ENCODE data around the gene TANGO2.
A peak's percentile ranks its signal among the peaks of the same experiment; 100 is the strongest.
"Not testable (repeated sequence)": the region's sequence is repeated elsewhere in the genome, so short reads cannot be mapped to it uniquely, and the experiment has no call there.

Gene TANGO2

DNA sequence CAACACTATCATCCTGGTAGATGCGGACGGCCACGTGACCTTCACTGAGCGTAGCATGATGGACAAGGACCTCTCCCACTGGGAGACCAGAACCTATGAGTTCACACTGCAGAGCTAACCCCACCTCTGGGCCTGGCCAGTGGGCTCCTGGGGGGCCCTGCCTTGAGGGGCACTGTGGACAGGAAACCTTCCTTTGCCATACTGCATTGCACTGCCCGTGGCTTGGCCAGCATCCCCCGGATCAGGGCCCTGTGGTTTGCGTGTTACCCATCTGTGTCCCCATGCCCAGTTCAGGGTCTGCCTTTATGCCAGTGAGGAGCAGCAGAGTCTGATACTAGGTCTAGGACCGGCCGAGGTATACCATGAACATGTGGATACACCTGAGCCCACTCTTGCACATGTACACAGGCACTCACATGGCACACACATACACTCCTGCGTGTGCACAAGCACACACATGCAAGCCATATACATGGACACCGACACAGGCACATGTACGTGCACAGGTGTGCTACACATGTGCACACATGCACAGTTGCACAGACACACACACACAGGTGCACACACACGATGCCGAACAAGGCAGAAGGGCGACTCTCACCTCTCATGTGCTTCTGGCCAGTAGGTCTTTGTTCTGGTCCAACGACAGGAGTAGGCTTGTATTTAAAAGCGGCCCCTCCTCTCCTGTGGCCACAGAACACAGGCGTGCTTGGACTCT is 43.8 kb downstream of the TANGO2 start:
- no peak for DNase-seq (ENCODE audit: low read depth)

- DNase-seq (ENCODE audit: low read depth), result no peak
These were observed 45.1 kb downstream of the TANGO2 start for GRCh38 chr22:20065896-20066616.

DNA sequence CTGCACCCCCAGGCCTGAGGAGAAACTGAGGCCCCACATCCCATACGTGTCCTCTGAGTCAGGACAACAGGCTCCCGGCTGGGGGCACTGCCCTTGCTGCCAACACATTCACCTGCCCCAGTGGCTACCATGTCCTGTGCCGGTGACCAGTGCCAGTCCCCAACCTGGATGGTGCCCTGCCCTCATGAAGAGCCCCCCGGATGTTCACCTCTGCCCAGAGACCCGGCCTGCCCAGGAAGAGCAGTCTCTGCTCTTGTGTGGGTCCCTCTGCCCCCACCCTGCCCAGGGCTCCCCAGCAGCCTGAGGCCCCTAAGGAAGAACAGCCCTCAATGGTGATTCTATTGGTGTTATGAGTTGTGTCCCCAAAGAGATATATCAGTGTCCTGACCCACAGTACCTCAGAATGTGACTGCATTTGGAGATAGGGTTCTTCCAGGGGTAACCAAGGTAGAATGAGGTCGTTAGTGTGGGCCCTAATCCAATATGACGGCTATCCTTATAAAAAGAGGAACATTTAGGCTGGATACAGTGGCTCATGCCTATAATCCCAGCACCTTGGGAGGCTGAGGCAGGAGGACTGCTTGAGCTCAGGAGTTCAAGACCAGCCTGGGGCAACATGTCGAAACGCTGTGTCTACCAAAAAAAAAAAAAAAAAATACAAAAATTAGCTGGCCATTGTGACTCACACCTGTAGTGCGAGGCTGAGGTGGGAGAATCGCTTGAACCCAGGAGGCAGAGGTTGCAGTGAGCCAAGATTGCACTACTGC is 45.9 kb downstream of the TANGO2 start:
- no peak for DNase-seq (ENCODE audit: low read depth)

DNA sequence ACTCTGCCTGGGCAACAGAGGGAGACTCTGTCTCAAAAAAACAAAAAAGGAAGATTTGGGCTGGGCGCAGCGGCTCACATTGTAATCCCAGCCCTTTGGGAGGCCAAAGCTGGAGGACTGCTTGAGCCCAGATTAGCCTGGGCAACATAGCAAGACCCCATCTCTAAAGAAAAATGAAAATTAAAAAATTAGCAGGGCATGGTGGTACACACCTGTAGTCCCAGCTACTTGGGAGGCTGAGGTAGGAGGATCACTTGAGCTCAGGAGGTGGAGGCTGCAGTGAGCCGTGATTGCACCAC is 46.4 kb downstream of the TANGO2 start:
- not testable (repeated sequence) for DNase-seq (ENCODE audit: low read depth)

GRCh38 chr22:20068640-20069039 is 47.7 kb downstream of the TANGO2 start:
- DNase-seq (ENCODE audit: low read depth), result no peak

DNA sequence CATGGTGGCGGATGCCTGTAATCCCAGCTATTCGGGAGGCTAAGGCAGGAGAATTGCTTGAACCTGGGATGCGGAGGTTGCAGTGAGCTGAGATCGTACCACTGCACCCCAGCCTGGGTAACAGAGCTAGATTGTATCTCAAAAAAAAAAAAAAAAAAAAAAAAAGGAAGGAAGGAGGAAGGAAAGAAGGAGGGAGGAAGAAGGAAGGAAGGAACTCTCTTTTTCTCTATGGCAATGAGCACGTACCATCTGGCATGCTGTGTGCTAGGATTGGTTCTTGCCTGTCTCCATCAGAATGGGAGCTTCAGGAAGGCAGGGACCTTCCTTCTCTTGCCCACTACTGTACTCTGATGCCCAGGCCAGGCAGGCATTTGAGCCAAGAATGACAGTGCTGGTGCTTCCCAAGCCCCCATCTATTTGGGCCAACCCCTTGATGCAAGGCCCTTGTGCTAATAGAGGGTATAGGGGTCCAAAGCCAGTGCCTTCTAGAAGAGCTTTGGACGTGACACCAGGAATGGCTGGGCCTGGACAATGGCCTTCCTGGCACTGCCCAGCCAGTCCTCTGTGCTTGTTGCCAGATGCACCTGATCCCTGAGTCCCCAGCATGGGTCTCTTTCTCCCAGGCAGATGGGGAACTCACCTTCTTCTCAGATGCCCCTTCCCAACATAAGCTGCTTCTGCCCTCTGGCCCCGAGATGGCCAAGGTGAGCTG is 48.6 kb downstream of the TANGO2 start:
- no peak for DNase-seq (ENCODE audit: low read depth)

DNA sequence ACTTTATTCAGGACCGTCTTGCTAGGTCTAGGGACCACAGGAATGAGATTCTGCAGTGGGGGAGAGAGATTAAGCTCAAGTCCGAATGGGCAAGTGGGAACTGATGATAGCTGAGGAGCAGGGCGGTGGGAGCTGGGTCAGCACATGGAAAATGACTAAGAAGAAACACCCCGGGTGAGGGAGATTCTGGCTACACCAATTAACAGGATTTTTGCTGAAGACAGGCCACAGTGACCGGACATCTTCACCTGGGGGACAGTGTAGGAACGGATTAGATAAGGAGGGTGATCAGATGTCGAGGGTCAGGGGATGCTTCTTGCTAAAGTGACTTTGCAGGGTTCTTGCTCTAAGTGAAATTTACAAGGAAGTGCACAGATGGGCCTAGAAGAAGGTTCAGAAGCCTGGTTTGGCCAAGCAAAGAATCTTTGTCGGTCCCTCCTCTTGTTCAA is 50.6 kb downstream of the TANGO2 start:
- no peak for DNase-seq (ENCODE audit: low read depth)

DNA sequence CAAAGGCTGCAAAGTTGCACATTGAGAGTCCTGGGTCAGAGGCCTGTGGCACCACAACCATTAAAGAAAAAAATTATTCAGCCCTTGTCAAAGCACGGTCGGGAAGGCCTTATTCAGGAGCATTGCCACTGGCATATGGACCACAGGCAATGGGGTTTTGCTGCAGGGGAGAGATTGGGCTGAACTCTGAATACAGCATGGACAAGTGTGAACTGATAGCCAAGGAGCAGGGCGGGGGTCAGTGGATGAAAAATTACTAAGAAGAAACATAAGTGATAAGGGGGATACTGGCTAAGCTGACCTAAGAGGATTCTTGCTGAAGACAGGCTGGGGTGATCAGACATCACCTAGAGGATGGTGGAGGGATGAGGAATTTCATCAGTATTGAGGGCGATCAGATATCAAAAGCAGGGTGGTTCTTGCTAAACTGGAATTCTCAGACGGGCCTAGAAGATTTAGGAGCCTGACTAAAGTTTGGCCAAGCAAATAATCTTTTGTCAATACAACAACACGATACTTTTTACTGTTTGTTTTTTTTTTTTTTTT is 55.8 kb downstream of the TANGO2 start:
- DNase-seq (ENCODE audit: low read depth), result no peak

- DNase-seq (ENCODE audit: low read depth), result peak; percentile 89
These were observed 59.0 kb downstream of the TANGO2 start, which contains the start of gene DGCR8 for GRCh38 chr22:20079745-20080444. Gene DGCR8, plus strand, starts transcription at chr22:20080241. Its CDS starts 5,723 bp downstream, at chr22:20085964.

- no peak for DNase-seq (ENCODE audit: low read depth)
These were observed 59.5 kb downstream of the TANGO2 start for GRCh38 chr22:20080445-20080775.

GRCh38 chr22:20080776-20081654 is 60.1 kb downstream of the TANGO2 start:
- no peak for DNase-seq (ENCODE audit: low read depth)

GRCh38 chr22:20083157-20083890 is 62.4 kb downstream of the TANGO2 start:
- DNase-seq (ENCODE audit: low read depth), result no peak

DNA sequence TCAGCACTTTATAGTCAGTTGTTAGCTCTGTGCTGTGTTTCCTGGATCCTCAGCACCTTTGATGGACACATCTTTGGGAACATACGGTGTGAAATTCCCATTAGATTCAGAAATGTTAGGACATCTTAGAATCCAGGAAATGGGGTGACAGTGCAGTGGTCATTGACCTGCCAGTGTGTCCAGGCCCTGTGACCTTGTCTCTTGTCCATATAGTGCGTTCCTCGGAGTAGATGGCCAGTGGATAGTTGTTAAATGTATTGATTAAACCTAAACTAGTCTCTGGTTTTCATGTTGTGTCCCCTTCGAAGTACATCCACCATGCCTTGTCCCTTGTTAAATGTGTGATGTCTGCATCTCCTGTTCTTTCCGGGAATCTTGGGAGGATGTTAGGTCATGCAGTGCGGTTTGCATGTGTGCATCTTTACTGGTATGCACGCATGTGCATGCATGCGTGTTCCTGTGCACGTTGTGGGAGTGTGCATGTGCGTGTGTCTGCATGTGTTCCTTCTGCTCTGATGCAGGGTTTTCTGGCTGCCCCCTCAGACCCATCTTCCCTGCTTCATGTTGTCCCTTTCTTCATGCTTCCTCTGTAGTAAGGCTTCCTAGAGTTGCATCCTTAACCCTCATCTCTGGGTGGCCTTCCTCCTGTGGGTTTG is 63.1 kb downstream of the TANGO2 start:
- no peak for DNase-seq (ENCODE audit: low read depth)

GRCh38 chr22:20084547-20085413 is 63.9 kb downstream of the TANGO2 start:
- DNase-seq (ENCODE audit: low read depth), result no peak

GRCh38 chr22:20085651-20086050 is 64.7 kb downstream of the TANGO2 start:
- no peak for DNase-seq (ENCODE audit: low read depth)

DNA sequence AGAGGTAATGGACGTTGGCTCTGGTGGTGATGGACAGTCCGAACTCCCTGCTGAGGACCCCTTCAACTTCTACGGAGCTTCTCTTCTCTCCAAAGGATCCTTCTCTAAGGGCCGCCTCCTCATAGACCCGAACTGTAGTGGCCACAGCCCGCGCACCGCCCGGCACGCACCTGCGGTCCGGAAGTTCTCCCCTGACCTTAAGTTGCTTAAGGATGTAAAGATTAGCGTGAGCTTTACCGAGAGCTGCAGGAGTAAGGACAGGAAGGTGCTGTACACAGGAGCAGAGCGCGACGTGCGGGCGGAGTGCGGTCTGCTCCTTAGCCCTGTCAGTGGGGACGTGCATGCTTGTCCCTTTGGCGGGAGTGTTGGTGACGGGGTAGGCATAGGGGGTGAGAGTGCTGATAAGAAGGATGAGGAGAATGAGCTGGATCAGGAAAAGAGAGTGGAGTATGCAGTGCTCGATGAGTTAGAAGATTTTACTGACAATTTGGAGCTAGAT is 65.2 kb downstream of the TANGO2 start:
- no peak for DNase-seq (ENCODE audit: low read depth)

GRCh38 chr22:20086763-20087162 is 65.9 kb downstream of the TANGO2 start:
- no peak for DNase-seq (ENCODE audit: low read depth)

Data from fibroblast of the conjunctiva (primary cell).